ENCODE data around the gene SLC35F4.

Gene SLC35F4

GRCh38 chr14:57699947-57700346 lies 165.9 kb downstream of the SLC35F4 start:
- no peaks in the 10 kb centered on the region for H3K36me3 Mint-ChIP-seq (ENCODE audit: low read depth)
- no peak for DNase-seq
- no peaks in the 10 kb centered on the region for H3K4me1 Mint-ChIP-seq
- no peaks in the 10 kb centered on the region for H3K27me3 Mint-ChIP-seq
- no peak for ATAC-seq
- no peak overlapping the region for H3K27ac Mint-ChIP-seq
- H3K4me3 Mint-ChIP-seq: no peak overlapping the region
- H3K9me3 Mint-ChIP-seq: no peaks in the 10 kb centered on the region

- no peak overlapping the region for H3K27ac Mint-ChIP-seq
Measured at GRCh38 chr14:57692671-57693070, 173.2 kb downstream of the SLC35F4 start.

GRCh38 chr14:57687416-57687815 lies 178.5 kb downstream of the SLC35F4 start:
- Mint-ChIP-seq H3K36me3 (ENCODE audit: low read depth) (no peaks in the 10 kb centered on the region), H3K4me3 (no peak overlapping the region), H3K9me3 (peaks cover 6% of the 10 kb centered on the region), H3K27me3 (peaks cover 2% of the 10 kb centered on the region), H3K27ac (no peak overlapping the region), H3K4me1 (no peaks in the 10 kb centered on the region)
- ATAC-seq: no peak
- DNase-seq: no peak

More at GRCh38 chr14:57692671-57693070, 173.2 kb downstream of the SLC35F4 start:
- no peaks in the 10 kb centered on the region for H3K4me1 Mint-ChIP-seq
- ATAC-seq (no peak), DNase-seq (no peak)
- no peak overlapping the region for H3K4me3 Mint-ChIP-seq
- peaks cover 2% of the 10 kb centered on the region for H3K27me3 Mint-ChIP-seq
- H3K9me3 Mint-ChIP-seq: peaks cover 6% of the 10 kb centered on the region
- H3K36me3 Mint-ChIP-seq (ENCODE audit: low read depth): no peaks in the 10 kb centered on the region

GRCh38 chr14:57686304-57686703 lies 179.6 kb downstream of the SLC35F4 start:
- DNase-seq (no peak), ATAC-seq (no peak)
- H3K36me3 Mint-ChIP-seq (ENCODE audit: low read depth): no peaks in the 10 kb centered on the region
- H3K27me3 Mint-ChIP-seq: peaks cover 2% of the 10 kb centered on the region
- peaks cover 9% of the 10 kb centered on the region for H3K9me3 Mint-ChIP-seq
- H3K4me1 Mint-ChIP-seq: no peaks in the 10 kb centered on the region
- no peak overlapping the region for H3K27ac Mint-ChIP-seq
- no peak overlapping the region for H3K4me3 Mint-ChIP-seq

- no peaks in the 10 kb centered on the region for H3K36me3 Mint-ChIP-seq (ENCODE audit: low read depth)
- no peak overlapping the region for H3K4me3 Mint-ChIP-seq
- H3K27me3 Mint-ChIP-seq: peaks cover 2% of the 10 kb centered on the region
- ATAC-seq (no peak), DNase-seq (no peak)
- no peaks in the 10 kb centered on the region for H3K9me3 Mint-ChIP-seq
- no peaks in the 10 kb centered on the region for H3K4me1 Mint-ChIP-seq
- no peak overlapping the region for H3K27ac Mint-ChIP-seq
Measured at GRCh38 chr14:57671021-57671420, 194.9 kb downstream of the SLC35F4 start.

- Mint-ChIP-seq H3K27ac (no peak overlapping the region), H3K27me3 (no peaks in the 10 kb centered on the region), H3K36me3 (ENCODE audit: low read depth) (no peaks in the 10 kb centered on the region), H3K4me3 (no peak overlapping the region), H3K4me1 (no peaks in the 10 kb centered on the region), H3K9me3 (peaks cover 14% of the 10 kb centered on the region)
- no peak for DNase-seq
- no peak for ATAC-seq
Measured at GRCh38 chr14:57660208-57660607, 205.7 kb downstream of the SLC35F4 start.

GRCh38 chr14:57659052-57659451 lies 206.8 kb downstream of the SLC35F4 start:
- H3K4me3 Mint-ChIP-seq: no peak overlapping the region
- no peak overlapping the region for H3K27ac Mint-ChIP-seq
- no peak for DNase-seq
- H3K4me1 Mint-ChIP-seq: no peaks in the 10 kb centered on the region
- H3K36me3 Mint-ChIP-seq (ENCODE audit: low read depth): no peaks in the 10 kb centered on the region
- peaks cover 14% of the 10 kb centered on the region for H3K9me3 Mint-ChIP-seq
- ATAC-seq: no peak
- no peaks in the 10 kb centered on the region for H3K27me3 Mint-ChIP-seq

GRCh38 chr14:57657487-57657886 lies 208.4 kb downstream of the SLC35F4 start:
- DNase-seq: no peak
- Mint-ChIP-seq H3K9me3 (peaks cover 4% of the 10 kb centered on the region), H3K27ac (no peak overlapping the region), H3K36me3 (ENCODE audit: low read depth) (no peaks in the 10 kb centered on the region), H3K27me3 (no peaks in the 10 kb centered on the region), H3K4me3 (no peak overlapping the region), H3K4me1 (no peaks in the 10 kb centered on the region)
- no peak for ATAC-seq

- no peaks in the 10 kb centered on the region for H3K4me1 Mint-ChIP-seq
- ATAC-seq (no peak), DNase-seq (no peak)
- no peaks in the 10 kb centered on the region for H3K27me3 Mint-ChIP-seq
- H3K27ac Mint-ChIP-seq: no peak overlapping the region
- H3K4me3 Mint-ChIP-seq: no peak overlapping the region
- H3K9me3 Mint-ChIP-seq: no peaks in the 10 kb centered on the region
- H3K36me3 Mint-ChIP-seq (ENCODE audit: low read depth): no peaks in the 10 kb centered on the region
Measured at GRCh38 chr14:57656853-57657252, 209.0 kb downstream of the SLC35F4 start.

GRCh38 chr14:57652769-57653168 lies 213.1 kb downstream of the SLC35F4 start:
- no peak overlapping the region for H3K27ac Mint-ChIP-seq
- H3K4me1 Mint-ChIP-seq: no peaks in the 10 kb centered on the region
- no peaks in the 10 kb centered on the region for H3K36me3 Mint-ChIP-seq (ENCODE audit: low read depth)
- no peak overlapping the region for H3K4me3 Mint-ChIP-seq
- ATAC-seq (no peak), DNase-seq (no peak)
- peaks cover 2% of the 10 kb centered on the region for H3K9me3 Mint-ChIP-seq
- H3K27me3 Mint-ChIP-seq: no peaks in the 10 kb centered on the region

GRCh38 chr14:57641776-57642175 lies 224.1 kb downstream of the SLC35F4 start:
- Mint-ChIP-seq H3K4me1 (no peaks in the 10 kb centered on the region), H3K4me3 (no peak overlapping the region), H3K9me3 (no peaks in the 10 kb centered on the region), H3K27ac (no peak overlapping the region), H3K27me3 (no peaks in the 10 kb centered on the region), H3K36me3 (ENCODE audit: low read depth) (no peaks in the 10 kb centered on the region)
- ATAC-seq (no peak), DNase-seq (no peak)

- no peaks in the 10 kb centered on the region for H3K27me3 Mint-ChIP-seq
- ATAC-seq: no peak
- H3K9me3 Mint-ChIP-seq: no peaks in the 10 kb centered on the region
- no peak for DNase-seq
- no peaks in the 10 kb centered on the region for H3K4me1 Mint-ChIP-seq
- no peak overlapping the region for H3K4me3 Mint-ChIP-seq
- H3K36me3 Mint-ChIP-seq (ENCODE audit: low read depth): no peaks in the 10 kb centered on the region
- H3K27ac Mint-ChIP-seq: no peak overlapping the region
Measured at GRCh38 chr14:57640036-57640435, 225.9 kb downstream of the SLC35F4 start.

- DNase-seq (no peak), ATAC-seq (no peak)
- H3K4me3 Mint-ChIP-seq: no peak overlapping the region
- no peaks in the 10 kb centered on the region for H3K36me3 Mint-ChIP-seq (ENCODE audit: low read depth)
- no peaks in the 10 kb centered on the region for H3K27me3 Mint-ChIP-seq
- H3K27ac Mint-ChIP-seq: no peak overlapping the region
- no peaks in the 10 kb centered on the region for H3K9me3 Mint-ChIP-seq
- no peaks in the 10 kb centered on the region for H3K4me1 Mint-ChIP-seq
Measured at GRCh38 chr14:57637901-57638300, 228.0 kb downstream of the SLC35F4 start.

- no peaks in the 10 kb centered on the region for H3K36me3 Mint-ChIP-seq (ENCODE audit: low read depth)
- H3K4me1 Mint-ChIP-seq: no peaks in the 10 kb centered on the region
- DNase-seq: no peak
- no peak overlapping the region for H3K27ac Mint-ChIP-seq
- H3K4me3 Mint-ChIP-seq: no peak overlapping the region
- H3K9me3 Mint-ChIP-seq: no peaks in the 10 kb centered on the region
- H3K27me3 Mint-ChIP-seq: no peaks in the 10 kb centered on the region
- no peak for ATAC-seq
Measured at GRCh38 chr14:57634335-57634734, 231.6 kb downstream of the SLC35F4 start.

- H3K4me3 Mint-ChIP-seq: no peak overlapping the region
- H3K36me3 Mint-ChIP-seq (ENCODE audit: low read depth): no peaks in the 10 kb centered on the region
- H3K27me3 Mint-ChIP-seq: no peaks in the 10 kb centered on the region
- DNase-seq (no peak), ATAC-seq (no peak)
- no peaks in the 10 kb centered on the region for H3K4me1 Mint-ChIP-seq
- H3K9me3 Mint-ChIP-seq: no peaks in the 10 kb centered on the region
- no peak overlapping the region for H3K27ac Mint-ChIP-seq
Measured at GRCh38 chr14:57632649-57633048, 233.2 kb downstream of the SLC35F4 start.

- no peak for DNase-seq
- no peaks in the 10 kb centered on the region for H3K36me3 Mint-ChIP-seq (ENCODE audit: low read depth)
- H3K27me3 Mint-ChIP-seq: no peaks in the 10 kb centered on the region
- no peak for ATAC-seq
- peaks cover 8% of the 10 kb centered on the region for H3K9me3 Mint-ChIP-seq
- H3K4me3 Mint-ChIP-seq: no peak overlapping the region
- H3K27ac Mint-ChIP-seq: no peak overlapping the region
- H3K4me1 Mint-ChIP-seq: no peaks in the 10 kb centered on the region
Measured at GRCh38 chr14:57617510-57617909, 248.4 kb downstream of the SLC35F4 start.
